Neural progenitor cell (in vitro differentiated cells): Measurements from ENCODE around the gene PHLDB2.

ENCODE experiments used
- EZH2 ChIP-seq: fragments of 200-600 bp; sonication (generic); IDR thresholded peaks from 2 replicates; pipeline ENCODE4 v1.6.1; 2017; ENCODE audit warnings: antibody characterized with exemption, mild to moderate bottlenecking, moderate library complexity
- EZH2phosphoT487 ChIP-seq: fragments of 200-600 bp; sonication (generic); IDR thresholded peaks from 2 replicates; pipeline ENCODE4 v1.6.1; 2017; ENCODE audit warnings: antibody characterized with exemption
- TF ChIP-seq, protein P1 (sequence below): fragments of 200-600 bp; sonication (generic); IDR thresholded peaks from 2 replicates; pipeline ENCODE4 v1.5.1; 2017; ENCODE audit warnings: antibody characterized with exemption, mild to moderate bottlenecking

DNA sequence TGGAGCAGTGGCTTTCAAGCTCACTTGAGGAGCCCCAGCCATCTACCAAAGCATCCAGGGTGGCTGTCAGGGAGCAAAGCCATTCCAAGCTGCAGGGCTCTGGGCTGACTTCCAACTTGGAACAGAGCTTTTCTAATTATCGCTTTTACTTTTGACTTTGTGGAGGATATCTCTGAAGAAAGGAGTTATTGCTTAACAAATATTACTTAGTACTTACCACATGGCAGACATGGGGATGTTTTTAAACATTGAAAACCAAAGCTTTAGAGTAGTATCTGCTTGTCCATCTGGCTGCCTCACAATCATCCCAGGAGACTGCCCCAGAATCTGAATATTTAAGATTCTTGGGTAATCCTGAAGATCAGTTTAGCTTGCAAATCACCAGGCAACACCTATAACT, 148.6 kb downstream of the PHLDB2 start:
- TF ChIP-seq, protein P1, sequence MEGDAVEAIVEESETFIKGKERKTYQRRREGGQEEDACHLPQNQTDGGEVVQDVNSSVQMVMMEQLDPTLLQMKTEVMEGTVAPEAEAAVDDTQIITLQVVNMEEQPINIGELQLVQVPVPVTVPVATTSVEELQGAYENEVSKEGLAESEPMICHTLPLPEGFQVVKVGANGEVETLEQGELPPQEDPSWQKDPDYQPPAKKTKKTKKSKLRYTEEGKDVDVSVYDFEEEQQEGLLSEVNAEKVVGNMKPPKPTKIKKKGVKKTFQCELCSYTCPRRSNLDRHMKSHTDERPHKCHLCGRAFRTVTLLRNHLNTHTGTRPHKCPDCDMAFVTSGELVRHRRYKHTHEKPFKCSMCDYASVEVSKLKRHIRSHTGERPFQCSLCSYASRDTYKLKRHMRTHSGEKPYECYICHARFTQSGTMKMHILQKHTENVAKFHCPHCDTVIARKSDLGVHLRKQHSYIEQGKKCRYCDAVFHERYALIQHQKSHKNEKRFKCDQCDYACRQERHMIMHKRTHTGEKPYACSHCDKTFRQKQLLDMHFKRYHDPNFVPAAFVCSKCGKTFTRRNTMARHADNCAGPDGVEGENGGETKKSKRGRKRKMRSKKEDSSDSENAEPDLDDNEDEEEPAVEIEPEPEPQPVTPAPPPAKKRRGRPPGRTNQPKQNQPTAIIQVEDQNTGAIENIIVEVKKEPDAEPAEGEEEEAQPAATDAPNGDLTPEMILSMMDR, result no peak
- TF ChIP-seq EZH2, result no peak
- no peak for TF ChIP-seq EZH2phosphoT487
